A673 (cell line): ENCODE results near the gene ANAPC16.

Experiments
- EZH2 ChIP-seq: fragments of 200-600 bp; sonication (generic); IDR thresholded peaks from 2 replicates; pipeline ENCODE4 v1.6.1; 2017; ENCODE audit warnings: borderline replicate concordance, low read depth, mild to moderate bottlenecking, mixed read lengths, antibody characterized with exemption, low read length; ENCODE audit not compliant: poor library complexity, severe bottlenecking
- TF ChIP-seq, protein P1 (sequence below): fragments of 300-800, 200-600 bp; sonication (generic); conservative IDR thresholded peaks from 2 replicates; pipeline ENCODE4 v1.5.1; 2017; ENCODE audit warnings: low read depth, mild to moderate bottlenecking, antibody characterized with exemption, low read length, moderate library complexity, mixed read lengths

DNA sequence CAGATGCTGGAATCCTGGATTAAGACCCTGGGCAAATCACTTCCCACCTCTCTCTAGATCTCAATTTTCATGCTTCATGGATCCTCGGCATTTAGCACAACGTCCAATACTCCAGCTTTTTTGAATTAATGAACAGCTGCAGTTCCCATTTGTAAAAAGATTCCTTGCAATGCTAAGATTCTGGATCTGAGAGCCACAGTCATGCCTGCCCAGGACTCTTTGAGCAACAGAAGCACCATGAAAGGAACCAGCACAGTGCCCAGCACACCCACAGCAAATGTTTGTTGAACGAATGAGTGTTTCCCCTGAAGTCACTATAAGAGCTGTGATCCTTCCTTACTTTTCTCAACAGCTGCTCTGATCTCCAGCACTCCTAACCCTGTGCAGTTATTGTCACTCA lies 37.2 kb downstream of the ANAPC16 start:
- TF ChIP-seq, protein P1, sequence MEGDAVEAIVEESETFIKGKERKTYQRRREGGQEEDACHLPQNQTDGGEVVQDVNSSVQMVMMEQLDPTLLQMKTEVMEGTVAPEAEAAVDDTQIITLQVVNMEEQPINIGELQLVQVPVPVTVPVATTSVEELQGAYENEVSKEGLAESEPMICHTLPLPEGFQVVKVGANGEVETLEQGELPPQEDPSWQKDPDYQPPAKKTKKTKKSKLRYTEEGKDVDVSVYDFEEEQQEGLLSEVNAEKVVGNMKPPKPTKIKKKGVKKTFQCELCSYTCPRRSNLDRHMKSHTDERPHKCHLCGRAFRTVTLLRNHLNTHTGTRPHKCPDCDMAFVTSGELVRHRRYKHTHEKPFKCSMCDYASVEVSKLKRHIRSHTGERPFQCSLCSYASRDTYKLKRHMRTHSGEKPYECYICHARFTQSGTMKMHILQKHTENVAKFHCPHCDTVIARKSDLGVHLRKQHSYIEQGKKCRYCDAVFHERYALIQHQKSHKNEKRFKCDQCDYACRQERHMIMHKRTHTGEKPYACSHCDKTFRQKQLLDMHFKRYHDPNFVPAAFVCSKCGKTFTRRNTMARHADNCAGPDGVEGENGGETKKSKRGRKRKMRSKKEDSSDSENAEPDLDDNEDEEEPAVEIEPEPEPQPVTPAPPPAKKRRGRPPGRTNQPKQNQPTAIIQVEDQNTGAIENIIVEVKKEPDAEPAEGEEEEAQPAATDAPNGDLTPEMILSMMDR: no peak
- TF ChIP-seq EZH2: no peak
